Peyer's patch (tissue), 4 donors: ENCODE data around the gene PCNX1. TPM values are rescaled to one million over a fixed set of nuclear protein-coding genes. Genes with fewer than 3 reads are reported as not detected.

ENCODE experiments used
- DNase-seq, 3 donors: peaks; one replicate each; pipeline ENCODE4 v3.0.0-alpha.2; 2017 to 2019
- H3K27ac ChIP-seq, 4 donors: fragments of 200-600 bp; sonication (generic); one replicate each; pipeline ENCODE4 v1.5.1; 2016 to 2019
- H3K27me3 ChIP-seq, 2 donors: fragments of 200-600 bp; sonication (generic); one replicate each; pipeline ENCODE4 v1.5.1; 2019
- H3K36me3 ChIP-seq, 3 donors: fragments of 200-600 bp; sonication (generic); one replicate each; pipeline ENCODE4 v1.5.1; 2016 to 2019
- H3K4me1 ChIP-seq, 4 donors: fragments of 200-600 bp; sonication (generic); one replicate each; pipeline ENCODE4 v1.5.1; 2016 to 2019
- H3K4me3 ChIP-seq, 4 donors: fragments of 200-600 bp; sonication (generic); 1 replicate in 3 of 4; 2 replicates in 1 of 4; pipeline ENCODE4 v1.5.1; 2016 to 2019; ENCODE audit warnings: mild to moderate bottlenecking in 1 of 4
- H3K9me3 ChIP-seq, 4 donors: fragments of 200-600 bp; sonication (generic); one replicate each; pipeline ENCODE4 v1.5.1; 2016 to 2019; ENCODE audit warnings: mild to moderate bottlenecking in 1 of 4
- POLR2A ChIP-seq, 2 donors: fragments of 450-650 bp; IDR thresholded peaks; one replicate each; pipeline ENCODE4 v1.5.1; 2017; ENCODE audit warnings: antibody characterized with exemption in 2 of 2, mild to moderate bottlenecking in 2 of 2, moderate library complexity in 2 of 2
- small RNA-seq, 2 donors: library from RNA; depleted of rRNA; stranded (forward); fragments of <200 nt; gene quantifications; one replicate each; pipeline ENCODE3, GENCODE V24; 2016
- total RNA-seq, 4 donors: library from RNA; depleted of rRNA; stranded (reverse); fragments of >200 nt; gene quantifications; one replicate each; pipeline ENCODE4 v1.1.0, GENCODE V29; 2016
- TF ChIP-seq, protein P1 (sequence below), 6 experiments: fragments of 450-650 bp in 4 of 6; fragments of 200-600 bp in 2 of 6; sonication (generic) in 1 of 6; IDR thresholded peaks; one replicate each; pipeline ENCODE4 v1.5.1; 2017 to 2019; ENCODE audit warnings: antibody characterized with exemption in 6 of 6, mild to moderate bottlenecking in 3 of 6, moderate library complexity in 1 of 6

Gene PCNX1
- total RNA-seq, 4 donors from 2014 or later: 62.7 to 136 (median 90.5) TPM

DNA sequence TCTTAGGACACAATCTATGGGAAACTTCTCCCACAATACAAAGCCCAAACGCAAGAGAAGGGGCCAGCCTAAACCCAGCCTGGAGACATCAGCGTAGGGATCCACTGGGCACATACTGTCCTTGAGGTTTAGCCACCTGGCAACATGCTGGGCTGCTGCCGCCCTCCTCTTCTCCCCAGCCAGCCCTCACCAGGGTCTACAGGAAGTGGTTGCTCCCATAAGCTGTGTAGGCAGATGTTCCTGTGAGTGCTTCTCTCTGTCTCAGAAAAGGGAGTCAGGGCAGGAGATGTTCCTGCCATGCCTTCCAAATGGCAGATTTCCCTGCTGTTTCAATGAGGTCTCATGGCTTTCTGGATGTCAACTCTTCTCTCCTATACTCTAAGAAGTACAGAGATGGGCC, 241.4 kb downstream of the PCNX1 start:
- DNase-seq: no peak
- Histone ChIP-seq H3K27me3 (no peaks in the 10 kb centered on the region), H3K4me3 (no peak overlapping the region), H3K9me3 (peaks cover 0 to 23% (median 8%) of the 10 kb centered on the region in 4 donors), H3K27ac (no peak overlapping the region), H3K36me3 (no peaks in the 10 kb centered on the region), H3K4me1 (no peaks in the 10 kb centered on the region)
- TF ChIP-seq POLR2A (IDR thresholded peaks at IDR 0.05): no peak
- TF ChIP-seq, protein P1, sequence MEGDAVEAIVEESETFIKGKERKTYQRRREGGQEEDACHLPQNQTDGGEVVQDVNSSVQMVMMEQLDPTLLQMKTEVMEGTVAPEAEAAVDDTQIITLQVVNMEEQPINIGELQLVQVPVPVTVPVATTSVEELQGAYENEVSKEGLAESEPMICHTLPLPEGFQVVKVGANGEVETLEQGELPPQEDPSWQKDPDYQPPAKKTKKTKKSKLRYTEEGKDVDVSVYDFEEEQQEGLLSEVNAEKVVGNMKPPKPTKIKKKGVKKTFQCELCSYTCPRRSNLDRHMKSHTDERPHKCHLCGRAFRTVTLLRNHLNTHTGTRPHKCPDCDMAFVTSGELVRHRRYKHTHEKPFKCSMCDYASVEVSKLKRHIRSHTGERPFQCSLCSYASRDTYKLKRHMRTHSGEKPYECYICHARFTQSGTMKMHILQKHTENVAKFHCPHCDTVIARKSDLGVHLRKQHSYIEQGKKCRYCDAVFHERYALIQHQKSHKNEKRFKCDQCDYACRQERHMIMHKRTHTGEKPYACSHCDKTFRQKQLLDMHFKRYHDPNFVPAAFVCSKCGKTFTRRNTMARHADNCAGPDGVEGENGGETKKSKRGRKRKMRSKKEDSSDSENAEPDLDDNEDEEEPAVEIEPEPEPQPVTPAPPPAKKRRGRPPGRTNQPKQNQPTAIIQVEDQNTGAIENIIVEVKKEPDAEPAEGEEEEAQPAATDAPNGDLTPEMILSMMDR (IDR thresholded peaks at IDR 0.05): no peak

DNA sequence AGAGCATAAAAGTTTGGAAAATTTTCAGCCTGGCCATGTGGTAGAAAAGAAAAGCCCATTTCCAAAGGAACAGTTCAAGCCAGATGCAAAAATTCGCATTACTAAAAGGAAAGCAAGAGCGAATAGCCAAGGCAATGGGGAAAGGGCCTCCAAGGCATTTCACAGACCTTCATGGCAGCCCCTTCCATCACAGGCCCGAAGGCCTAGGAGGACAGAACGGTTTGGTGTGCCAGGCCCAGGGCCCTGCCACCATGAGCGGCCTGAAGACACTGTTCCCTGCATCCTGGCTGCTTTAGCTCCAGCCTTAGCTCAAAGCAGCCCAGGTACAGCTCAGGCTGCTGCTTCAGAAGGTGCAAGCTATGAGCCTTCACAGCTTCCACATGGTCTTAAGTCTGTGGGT, 243.5 kb downstream of the PCNX1 start:
- no peak overlapping the region for H3K27ac ChIP-seq
- H3K27me3 ChIP-seq: no peaks in the 10 kb centered on the region
- H3K4me1 ChIP-seq: no peaks in the 10 kb centered on the region
- no peak overlapping the region for H3K4me3 ChIP-seq
- TF ChIP-seq, protein P1 (IDR thresholded peaks at IDR 0.05): no peak
- no peak for TF ChIP-seq POLR2A (IDR thresholded peaks at IDR 0.05)
- no peak for DNase-seq
- H3K36me3 ChIP-seq: no peaks in the 10 kb centered on the region
- H3K9me3 ChIP-seq: peaks cover 0 to 23% (median 8%) of the 10 kb centered on the region in 4 donors

- DNase-seq: no peak
- Histone ChIP-seq H3K27me3 (no peaks in the 10 kb centered on the region), H3K9me3 (peaks cover 0 to 7% (median 2%) of the 10 kb centered on the region in 4 donors), H3K27ac (no peak overlapping the region), H3K4me3 (no peak overlapping the region), H3K36me3 (no peaks in the 10 kb centered on the region), H3K4me1 (no peaks in the 10 kb centered on the region)
- no peak for TF ChIP-seq POLR2A (IDR thresholded peaks at IDR 0.05)
- TF ChIP-seq, protein P1 (IDR thresholded peaks at IDR 0.05): no peak
Observed at GRCh38 chr14:71155743-71156142, 248.5 kb downstream of the PCNX1 start.

DNA sequence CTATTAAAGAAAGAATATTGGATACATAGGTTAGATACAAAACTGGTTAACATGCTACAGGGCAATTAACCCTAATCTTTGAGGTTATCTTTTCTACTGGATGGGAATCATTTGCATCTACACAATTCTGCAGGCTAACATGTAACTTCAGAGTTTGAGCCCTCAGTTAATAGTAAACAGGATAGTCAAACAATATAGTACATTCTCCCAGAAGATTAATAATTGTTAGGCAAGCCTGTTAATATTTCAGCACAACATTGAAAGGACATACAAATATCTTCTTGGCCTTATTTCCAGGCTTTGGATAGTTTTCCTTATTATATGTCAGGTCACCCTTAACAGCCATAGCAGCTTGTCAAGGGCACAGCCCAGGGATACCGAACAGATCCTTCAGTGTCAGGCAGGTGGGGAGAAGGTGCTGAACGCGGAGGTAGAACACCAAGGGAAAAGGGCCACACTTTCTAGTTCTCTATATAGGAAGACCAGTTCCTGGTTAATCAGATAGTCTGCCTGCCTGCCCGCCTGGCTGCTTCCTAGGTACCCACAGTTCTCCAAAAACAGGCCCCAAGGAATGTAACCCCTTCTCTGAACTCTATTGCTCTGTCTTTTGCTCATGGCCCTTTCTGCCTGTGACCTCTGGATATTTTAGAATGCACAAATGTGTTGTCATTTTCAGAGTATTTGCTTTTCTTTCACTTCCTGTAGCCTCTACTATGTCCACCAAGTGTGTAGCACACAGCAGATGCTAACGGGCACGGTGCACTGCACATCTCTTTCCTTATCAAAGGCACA, 256.0 kb downstream of the PCNX1 start:
- H3K27ac ChIP-seq: peak overlapping the region in 1 of 4 donors; percentile 8
- H3K4me3 ChIP-seq: no peak overlapping the region
- TF ChIP-seq, protein P1 (IDR thresholded peaks at IDR 0.05): no peak
- no peak for TF ChIP-seq POLR2A (IDR thresholded peaks at IDR 0.05)
- no peaks in the 10 kb centered on the region for H3K27me3 ChIP-seq
- no peak for DNase-seq
- peaks cover 0 to 17% (median 0%) of the 10 kb centered on the region in 4 donors for H3K4me1 ChIP-seq
- H3K9me3 ChIP-seq: no peaks in the 10 kb centered on the region
- H3K36me3 ChIP-seq: no peaks in the 10 kb centered on the region

GRCh38 chr14:71163842-71164629, 256.8 kb downstream of the PCNX1 start:
- no peak overlapping the region for H3K27ac ChIP-seq
- no peak for TF ChIP-seq POLR2A (IDR thresholded peaks at IDR 0.05)
- TF ChIP-seq, protein P1 (IDR thresholded peaks at IDR 0.05): no peak
- no peaks in the 10 kb centered on the region for H3K9me3 ChIP-seq
- no peaks in the 10 kb centered on the region for H3K27me3 ChIP-seq
- peaks cover 0 to 17% (median 0%) of the 10 kb centered on the region in 4 donors for H3K4me1 ChIP-seq
- no peak for DNase-seq
- no peak overlapping the region for H3K4me3 ChIP-seq
- H3K36me3 ChIP-seq: no peaks in the 10 kb centered on the region

Small RNA genes lying within 50 kb of the gene (small RNA-seq; reads per million reads assigned to genes)
- 0 reads per million in 2 donors for gene AC005230.1
- 0 reads per million in 2 donors for gene GTF3AP2

Other genes starting within 250 kb of the PCNX1 start
- gene MAP3K9, start 97.9 kb upstream of the PCNX1 start, total RNA-seq: 10 to 100 TPM in 3 of 4 donors, 1 to 10 TPM in 1; 8.6 to 14.0 (median 12.0) TPM